HG02970 (cell line): ENCODE measurements around the gene CTNNBIP1.

Experiments used
- ATAC-seq: cut with Tn5 transposase; IDR thresholded peaks from one replicate; pipeline ENCODE4 v1.9.1; 2021; ENCODE audit warnings: mild to moderate bottlenecking, moderate library complexity, moderate number of reproducible peaks; ENCODE audit not compliant: unreplicated experiment, low FRiP score

The CTNNBIP1 gene

DNA sequence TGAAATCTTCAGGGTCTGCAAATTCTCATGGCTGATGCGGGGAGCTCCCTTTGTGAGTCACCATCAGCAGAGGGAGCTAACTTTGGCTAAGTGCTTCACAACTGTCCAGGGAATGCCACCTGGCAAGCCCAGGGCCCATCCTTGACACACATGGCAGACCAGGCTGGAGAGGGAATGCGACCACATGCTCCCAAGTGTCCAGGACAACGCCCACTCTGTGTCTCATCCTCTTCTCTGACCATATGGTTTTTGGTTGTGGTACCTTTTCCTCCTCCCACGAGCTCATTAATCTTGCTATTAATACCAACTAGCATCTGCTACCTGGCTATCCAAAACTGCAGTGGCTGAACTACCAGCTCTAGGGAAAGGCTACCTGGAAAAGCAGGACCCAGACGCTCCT, 49.2 kb downstream of the CTNNBIP1 start:
- ATAC-seq = no peak

DNA sequence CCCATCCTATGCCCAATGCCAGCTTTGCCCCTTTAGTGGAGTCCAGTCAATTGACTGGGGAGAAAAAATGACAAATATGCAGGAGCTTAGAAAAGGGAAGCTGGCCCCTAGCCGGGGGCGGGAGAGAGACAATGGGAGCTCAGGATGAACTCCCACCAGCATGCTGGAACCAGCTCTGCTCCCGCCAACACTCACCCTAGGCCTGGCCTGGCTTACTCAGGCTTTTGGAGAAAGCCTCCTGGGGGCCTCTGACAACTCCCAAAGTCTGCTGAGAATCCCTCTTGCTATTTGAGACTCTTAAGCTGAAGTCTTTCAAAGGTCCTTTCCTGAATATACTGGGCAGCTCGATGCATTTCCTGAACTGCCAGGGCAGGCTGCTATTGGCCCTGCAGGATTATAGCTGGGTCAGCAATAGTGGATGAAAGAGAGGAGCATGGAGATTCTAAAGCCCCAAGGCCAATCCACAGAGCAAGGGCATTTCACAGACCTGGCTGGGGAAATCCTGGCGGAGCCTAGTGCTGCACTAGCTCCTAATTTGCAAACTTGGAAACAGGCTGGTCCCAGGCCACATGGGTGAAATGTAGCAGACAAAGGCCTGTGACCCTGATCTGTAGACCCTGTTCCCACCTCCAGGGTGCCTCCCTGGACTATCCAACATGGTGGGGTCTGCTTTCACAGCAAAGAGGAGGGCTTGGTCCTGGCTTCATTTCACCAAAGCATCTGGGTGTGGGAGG, 50.6 kb downstream of the CTNNBIP1 start:
- ATAC-seq = no peak

DNA sequence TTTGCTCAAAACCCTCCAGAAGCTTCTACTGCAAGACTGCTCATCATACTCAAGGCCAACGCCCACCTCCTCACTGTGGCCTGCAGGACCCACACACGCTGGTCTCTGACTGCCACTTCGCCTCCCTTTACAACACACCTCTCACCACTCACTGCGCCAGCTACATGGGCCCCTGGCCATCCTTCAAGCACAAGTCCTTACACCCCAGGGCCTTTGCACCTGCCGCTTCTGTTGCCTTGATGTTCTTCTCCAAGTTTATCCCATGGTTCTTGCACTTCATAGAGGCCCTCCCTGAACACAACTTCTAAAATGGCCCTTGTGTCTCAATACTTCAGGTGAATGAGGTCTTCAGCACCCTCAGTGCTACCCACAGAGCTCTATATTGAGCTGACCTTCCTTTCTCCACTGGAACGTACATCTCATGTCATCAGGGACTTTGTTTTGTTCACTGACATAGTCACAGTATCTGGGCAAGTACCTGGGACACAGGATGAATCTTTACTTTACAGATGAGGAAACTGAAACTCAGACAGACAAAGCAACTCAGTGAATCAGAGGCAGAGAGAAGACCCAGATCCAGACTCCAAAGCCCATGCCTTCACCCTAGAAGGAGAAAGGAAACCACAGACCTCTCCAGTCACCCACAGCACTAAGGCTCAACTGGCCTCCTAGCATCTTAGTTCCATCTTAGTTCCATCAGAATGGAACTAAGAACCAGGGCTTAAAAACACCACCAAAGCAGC, 51.6 kb downstream of the CTNNBIP1 start:
- ATAC-seq = no peak

DNA sequence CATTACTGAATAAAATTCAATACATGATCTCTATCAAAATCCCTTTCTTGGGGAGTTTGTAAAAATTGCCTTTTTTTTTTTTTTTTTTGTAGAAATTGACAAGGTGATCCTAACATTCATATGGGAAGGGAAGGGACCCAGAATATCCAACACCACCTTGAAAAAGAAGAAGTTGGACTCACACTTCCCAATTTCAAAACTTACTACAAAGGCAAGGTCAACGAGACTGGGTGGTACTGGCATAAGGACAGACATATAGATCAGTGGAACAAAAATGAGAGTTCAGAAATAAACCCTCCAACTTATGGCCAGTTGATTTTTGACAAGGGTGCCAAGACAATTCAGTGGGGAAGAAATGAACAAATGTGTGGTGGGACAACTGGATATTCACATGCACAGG, 54.9 kb downstream of the CTNNBIP1 start:
- ATAC-seq = no peak

DNA sequence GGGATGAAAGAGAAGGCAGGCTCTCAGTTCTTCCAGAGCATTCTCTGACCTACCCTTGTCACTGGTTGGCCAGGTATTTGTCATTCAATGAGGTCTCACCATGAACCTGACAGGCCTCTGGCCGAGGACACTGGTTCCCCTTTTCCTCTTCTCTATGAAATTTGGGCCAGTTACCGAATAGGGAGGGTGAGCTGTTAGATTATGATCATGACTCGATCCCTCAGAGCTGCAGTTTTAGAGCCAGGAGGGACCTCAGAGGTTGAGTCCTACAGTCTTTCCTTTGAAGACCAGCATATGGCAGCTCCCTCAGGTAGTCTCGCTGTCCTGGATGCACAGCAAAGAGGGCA, 56.8 kb downstream of the CTNNBIP1 start:
- no peak for ATAC-seq

DNA sequence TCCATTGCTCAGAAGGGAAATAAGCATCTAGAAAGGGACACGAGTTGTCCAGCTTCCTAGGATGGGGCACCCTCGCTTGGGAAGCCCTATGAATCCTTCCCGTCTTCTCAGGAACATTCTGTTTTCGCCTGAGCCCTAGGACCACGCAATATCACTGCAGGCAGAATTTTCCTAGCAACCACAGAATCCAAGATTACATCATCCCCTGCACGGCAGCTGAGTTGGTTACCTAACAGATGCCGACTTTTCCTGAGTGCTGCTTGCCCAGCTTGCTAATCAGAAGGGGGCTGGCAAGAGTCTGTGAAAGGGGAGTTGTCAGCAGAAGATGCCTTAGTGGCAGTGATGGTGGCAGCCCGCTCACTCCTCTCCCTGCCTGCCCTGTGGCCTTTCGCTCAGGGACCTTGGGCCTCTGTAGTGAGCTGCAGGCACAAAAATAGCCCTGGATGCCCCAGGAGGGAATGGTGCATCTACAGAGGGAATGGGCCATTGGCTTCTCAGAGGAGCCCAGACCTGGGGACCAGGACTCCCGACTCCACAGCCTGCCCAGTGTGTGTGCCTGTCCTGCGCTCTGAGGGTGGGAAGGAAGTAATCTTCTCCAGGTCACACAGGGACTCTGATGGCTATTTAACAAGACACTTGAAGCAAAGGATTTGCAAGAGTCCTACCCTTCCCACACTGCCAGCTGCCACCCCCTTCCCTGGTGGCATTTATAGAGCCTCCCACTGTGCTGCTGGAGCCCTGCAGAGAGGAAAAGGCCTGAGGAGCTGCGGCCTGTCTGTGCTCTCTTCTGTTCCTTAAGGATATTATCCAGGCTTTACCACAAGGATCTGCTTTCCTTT, 57.4 kb downstream of the CTNNBIP1 start:
- no peak for ATAC-seq

DNA sequence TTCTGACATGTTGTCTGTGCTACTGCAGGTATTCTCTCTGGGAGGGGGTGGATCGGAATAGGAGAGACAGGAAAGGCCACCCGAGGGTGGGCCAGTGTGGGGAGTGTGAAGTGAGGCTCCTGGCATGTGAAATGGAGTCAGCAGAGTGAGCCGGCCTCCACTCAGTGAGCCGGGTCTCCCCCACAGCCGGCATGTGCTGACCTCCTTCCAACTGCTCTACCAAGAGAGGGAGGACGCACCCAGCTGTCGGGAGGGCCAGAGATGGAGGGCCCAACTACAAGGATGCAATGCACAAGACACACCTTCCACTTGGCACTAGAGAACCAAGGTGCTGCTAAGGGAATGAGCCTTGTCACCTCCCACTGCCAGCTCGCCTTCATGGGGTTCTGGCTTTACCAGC, 58.1 kb downstream of the CTNNBIP1 start:
- no peak for ATAC-seq

DNA sequence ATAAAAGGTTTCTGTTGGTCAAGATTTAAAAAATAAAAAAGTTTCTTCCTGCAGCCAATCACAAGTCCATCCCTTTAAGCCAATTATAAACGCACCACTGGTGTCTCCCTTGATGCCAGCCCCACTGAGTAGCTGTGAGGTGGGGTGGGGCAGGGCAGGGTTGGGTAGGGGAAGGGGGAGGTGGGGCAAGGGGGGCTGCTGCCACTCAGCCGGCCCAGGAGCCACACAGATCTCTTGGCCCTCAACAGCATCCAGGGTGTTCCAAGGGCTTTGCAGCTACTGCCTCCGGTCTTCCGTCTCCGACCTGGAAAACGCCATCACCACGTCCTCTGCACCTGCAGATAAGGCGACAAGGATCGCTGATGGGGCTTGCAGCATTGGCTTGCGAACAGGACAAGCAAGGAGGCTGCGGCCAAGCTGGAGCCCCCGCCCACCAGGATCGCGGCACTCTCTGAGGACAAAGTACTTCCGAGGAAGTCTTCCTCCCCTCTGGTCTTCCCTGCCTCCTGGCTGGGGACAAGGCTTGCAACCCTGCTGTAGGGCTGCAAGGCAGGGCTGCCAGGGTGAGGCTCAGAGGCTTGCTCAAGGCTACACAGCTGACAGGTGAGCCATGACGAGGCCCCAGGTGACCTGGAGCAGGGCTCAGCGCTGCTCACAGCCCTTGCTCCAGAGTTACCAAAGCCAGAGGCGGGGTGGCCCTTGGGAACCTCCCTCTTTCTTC, 59.5 kb downstream of the CTNNBIP1 start:
- ATAC-seq = no peak

DNA sequence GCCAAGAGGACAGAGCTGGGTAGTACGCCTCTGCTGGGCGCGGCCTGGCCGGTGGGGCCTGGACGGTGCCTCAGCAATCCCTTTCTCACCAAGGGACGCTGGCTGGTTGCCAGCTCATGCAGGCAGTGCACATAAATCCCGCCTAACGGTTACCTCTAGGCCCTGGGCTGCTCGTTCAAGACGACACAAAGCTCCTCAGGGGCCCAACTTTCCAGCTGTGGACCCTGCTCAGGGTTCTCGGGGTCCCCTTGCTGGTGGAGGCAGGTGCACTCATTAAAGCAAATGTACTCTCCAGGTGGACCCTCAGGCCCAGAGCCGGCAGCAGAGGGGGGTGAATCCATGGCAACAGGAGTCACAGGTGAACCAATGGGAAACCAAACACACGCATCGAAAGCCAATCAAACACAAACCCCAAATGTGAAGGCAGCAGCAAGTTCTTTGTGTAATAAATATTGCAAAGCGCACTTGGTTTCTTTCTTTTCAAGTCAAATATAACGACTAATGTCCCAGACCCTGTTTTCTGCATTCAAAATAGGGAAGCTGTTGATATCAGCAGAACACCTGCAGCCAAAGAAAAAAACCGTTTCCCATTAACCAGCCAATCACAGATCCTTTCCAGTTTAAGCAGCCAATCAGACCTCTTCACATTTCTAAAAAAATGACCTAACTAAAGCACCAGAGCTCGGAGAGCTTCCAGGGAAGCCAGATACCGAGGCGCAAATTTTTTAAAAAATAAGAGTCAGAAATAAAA, 60.2 kb downstream of the CTNNBIP1 start:
- no peak for ATAC-seq

DNA sequence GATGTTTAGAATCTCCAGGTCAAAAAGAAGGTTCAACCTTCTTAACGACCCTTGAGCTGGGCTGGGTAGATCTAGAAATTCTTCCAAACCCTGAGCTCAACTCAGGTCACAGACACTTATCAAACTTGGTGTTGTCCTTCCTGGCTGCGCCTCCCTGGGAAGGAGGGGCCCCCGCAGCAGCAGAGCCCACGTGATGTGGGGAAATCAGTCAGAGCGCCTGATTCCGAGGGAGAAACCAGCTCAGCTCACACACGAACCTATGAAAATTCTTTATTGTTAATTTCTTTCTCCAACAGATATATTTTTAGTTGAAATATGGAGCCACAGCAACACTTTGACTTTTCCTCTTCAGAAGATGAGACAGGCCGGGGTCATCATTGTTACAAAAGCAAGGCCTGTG, 62.0 kb downstream of the CTNNBIP1 start:
- ATAC-seq = no peak

DNA sequence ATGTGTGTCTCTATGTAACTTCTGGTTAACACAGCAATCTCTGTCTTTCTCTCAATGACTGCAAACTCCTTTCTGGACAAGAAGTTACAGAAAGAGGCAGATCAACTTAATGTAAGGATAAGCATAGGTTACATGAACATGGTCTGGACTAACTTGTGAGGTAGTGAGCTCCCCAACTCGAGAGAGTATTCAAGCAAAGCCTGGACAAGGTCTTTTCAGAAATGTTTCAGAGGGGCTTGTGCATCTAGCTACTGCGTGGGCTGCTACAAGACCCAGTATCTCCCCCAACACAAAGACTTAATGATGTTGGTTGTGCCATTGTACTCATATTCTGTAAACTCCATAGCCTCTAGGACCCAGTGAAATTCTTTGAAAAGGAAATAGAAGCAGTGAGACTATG, 62.8 kb downstream of the CTNNBIP1 start:
- no peak for ATAC-seq

DNA sequence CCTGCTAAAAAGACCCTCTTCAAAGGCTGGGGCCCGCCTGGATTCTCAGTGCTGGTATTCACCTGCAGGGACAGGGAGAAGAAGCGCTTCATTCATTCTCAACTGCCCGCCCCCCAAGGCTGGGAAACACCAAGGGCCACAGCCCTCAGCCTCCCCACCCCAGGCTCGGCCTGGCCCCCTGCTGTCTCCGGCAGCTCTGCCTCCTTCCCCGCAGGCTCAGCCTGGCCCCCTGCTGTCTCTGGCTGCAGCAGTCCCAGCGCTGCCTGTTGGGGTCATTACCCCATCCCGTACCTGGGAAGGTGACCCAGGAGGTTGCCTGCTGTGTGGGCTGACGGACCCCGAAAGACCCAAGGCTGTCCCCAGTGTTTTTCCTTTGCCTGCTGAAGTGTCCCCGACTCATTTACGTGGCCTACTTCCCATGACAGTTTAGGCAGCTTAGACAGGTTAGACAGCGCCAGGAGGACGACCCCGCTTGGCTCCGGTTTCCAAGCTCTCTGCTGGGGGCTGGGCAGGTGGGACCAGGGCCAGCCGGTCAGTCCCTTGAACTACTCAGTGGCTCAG, 63.4 kb downstream of the CTNNBIP1 start:
- no peak for ATAC-seq

DNA sequence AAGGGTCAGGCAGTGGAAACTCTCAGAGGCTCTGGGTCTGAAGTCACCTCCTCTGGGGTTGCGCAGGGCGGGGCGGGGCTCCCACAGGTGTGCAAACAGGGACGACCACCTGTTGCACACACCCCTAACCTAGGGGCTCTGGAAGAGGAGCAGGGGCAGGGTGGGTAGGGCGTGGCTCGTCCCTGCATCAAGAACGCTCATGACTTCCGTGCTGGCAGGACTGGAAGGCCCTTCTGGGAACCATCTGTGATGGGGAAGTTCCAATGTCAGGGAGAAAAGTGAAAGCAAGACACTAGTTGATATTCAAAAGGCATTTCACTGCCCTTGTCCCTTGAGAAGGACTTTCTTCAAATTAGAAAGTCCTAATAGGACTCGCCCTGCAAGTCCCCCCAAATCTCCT, 64.2 kb downstream of the CTNNBIP1 start:
- ATAC-seq = no peak

DNA sequence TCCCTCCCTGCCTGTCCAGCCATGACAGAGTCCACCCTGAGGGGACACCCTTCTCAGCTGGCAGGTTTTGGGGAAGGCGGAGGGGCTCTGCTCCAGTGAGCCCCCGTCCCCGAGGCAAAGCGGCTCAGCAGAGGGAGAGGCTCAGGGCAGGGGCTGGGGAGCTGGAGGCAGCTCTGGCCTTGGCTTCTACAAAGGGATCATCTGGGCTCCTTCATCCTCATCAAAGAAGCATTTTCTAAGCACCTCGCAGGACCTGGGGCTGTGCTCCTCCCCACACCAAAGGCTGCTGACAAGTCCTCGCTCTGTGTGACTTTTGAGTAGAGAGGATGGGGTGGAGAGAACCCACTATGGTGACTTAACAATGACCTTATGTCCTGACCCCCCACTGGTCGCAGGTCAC, 65.3 kb downstream of the CTNNBIP1 start:
- ATAC-seq = no peak

DNA sequence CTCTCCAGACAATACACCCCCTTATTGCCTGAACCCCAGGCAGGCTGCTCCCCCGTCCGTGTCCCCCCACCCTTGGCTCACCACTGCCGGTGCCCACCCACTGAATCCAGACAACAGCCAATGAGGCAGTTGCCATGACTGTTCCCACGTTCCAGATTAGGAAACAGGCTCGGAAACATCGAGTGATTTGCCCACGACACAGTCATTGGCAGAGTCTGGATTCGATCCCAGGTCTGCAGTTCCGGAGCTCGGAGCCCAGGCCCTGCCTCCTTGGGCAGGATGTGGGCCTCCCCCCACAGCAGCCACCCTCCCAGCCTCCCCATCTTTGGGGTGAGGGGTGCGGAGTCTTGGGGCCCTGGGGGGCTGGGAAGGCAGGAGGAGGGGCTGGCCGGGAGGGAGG, 66.0 kb downstream of the CTNNBIP1 start:
- no peak for ATAC-seq

DNA sequence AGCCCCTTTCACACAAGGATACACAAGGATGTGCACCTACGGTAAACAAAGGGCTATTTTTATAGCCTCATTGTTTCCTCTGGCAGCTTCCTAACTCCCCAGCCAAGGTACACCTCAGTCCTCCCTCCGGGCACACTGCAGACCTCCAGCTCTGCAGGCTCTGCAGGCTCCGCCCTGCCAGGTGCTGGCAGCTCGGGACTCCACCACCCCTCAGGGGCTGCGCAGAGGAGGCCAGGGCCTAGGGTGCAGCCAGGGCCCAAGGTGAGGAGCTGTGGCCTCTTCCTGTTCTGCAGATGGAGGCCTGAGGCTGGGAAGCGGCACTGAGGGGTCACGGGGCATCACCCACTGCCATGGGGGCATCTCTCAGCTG, 66.5 kb downstream of the CTNNBIP1 start:
- no peak for ATAC-seq

DNA sequence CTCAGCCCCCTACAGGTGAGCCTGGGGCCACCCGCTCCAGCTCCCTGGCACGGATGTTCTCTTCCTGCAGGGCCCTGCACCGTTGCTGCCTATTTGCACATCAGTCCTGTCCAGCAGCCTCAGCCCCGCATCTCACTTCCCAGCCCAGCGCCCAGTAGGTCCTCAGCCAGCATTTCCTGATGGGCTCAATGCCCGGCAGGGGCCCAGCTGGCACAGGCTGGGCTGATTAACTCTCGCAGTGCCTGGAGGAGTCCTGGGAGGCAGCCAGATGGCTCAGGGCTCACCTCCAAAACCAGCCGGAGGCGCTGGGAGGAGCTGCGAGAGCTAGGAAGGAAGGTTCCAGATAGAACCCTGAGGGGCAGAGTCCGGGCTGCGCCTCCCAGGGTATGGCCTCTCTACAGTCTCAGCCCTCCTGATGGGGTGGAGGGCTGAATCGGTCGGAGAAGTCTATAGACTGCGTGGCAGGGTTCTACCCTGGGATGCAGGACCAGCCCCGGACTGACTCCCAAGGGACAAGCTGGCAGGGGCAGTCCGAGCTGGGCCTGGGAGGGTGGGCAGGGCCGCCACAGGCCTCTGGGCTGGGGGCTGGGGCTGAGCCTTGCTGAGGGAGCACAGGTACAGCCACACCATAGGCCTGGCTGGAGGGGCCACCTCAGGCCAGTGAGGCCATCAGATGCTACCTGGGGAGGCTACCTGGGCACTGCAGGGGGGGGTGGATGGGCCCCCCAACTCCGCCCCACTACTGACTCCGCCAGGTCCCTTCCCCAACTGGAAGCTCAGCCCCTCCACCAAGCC, 67.1 kb downstream of the CTNNBIP1 start:
- no peak for ATAC-seq

DNA sequence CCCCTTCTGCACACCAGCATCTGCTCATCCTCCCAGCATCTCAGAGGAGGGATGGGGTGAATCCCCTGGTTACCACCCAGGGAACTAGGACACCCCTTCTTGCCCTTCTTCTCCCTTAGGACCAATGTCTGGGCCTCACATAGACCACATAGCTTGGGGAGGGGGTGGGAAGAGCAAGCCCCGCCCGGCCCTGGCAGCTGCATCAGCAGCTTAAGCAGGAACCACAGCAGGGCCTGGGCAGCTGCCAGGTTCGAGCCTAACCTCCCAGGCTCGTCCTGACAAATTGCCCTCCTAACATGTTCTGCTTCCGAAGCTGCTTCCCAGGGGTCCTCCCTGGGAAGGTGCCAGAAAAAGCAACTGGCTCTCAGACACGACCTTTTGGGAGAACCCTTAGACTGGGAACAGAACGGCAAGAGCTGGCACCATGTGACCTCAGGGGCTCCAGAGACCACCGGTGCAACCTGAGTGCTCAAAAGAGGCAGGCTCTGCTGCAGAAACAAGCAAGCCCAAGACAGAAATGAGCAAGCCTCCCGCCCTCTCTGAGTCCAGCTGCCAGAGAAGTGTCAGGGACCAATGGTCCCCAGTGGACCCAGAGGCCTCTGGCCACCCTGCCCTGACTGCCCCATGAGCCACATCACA, 67.9 kb downstream of the CTNNBIP1 start:
- ATAC-seq = no peak

DNA sequence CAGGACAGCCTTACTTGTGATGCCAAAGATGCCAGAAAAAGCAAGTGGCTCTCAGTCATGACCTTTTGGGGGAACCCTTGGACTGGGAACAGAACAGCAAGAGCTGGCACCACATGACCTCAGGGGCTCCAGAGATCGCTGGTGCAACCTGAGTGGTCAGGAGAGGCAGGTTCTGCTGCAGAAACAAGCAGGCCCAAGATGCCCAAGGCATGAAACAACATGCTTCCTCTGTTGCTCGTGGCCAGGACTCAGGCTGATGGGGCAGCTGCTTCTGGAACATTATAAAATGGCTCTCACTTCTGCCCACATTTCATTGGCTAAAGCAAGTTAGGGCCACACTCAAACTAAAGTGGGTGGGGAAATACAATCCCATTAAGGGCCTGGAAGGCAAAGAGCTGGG, 68.6 kb downstream of the CTNNBIP1 start:
- no peak for ATAC-seq
